Measurements from ENCODE around the gene PLEKHH3. TPM values are rescaled to one million over a fixed set of nuclear protein-coding genes. Genes with fewer than 3 reads are reported as not detected.
A peak's percentile ranks its signal among the peaks of the same experiment; 100 is the strongest.

The PLEKHH3 gene
- total RNA-seq, 1 experiment from 2014 or later: 32.2 TPM

- Histone ChIP-seq H3K27me3 (ENCODE audit: control insufficient read depth, insufficient read depth, low read length) (no peaks in the 10 kb centered on the region), H3K36me3 (ENCODE audit: control insufficient read depth, insufficient read depth, low read length) (no peaks in the 10 kb centered on the region), H3K4me1 (ENCODE audit: control insufficient read depth, insufficient read depth, low read length) (no peaks in the 10 kb centered on the region), H3K4me3 (ENCODE audit: low read depth in 2 of 2, low read length in 2 of 2) (no peak overlapping the region), H3K9me3 (ENCODE audit: control insufficient read depth, insufficient read depth, low read depth, low read length) (no peaks in the 10 kb centered on the region), H3K27ac (ENCODE audit: low read length) (no peak overlapping the region)
- ATAC-seq (no peak), DNase-seq (ENCODE audit: low read depth, low spot score) (no peak)
- no TSS peak for BruUV-seq (replicated peaks)
- intact Hi-C loops (cut with micrococcal nuclease; ENCODE audit: unreplicated experiment): no loop called here
- ChIA-PET POLR2A (no interaction called here), CTCF (no interaction called here)
- in situ Hi-C loops (cut with HindIII; ENCODE audit: low pct_unique_long_range_greater_than_20kb, low sequenced_read_pairs): no loop called here
- no peak for TF ChIP-seq POLR2AphosphoS5 (IDR thresholded peaks at IDR 0.05; ENCODE audit: low read depth, low read length)
- no peak for TF ChIP-seq REST (IDR thresholded peaks at IDR 0.05; ENCODE audit: insufficient read depth in 1 of 2, low read depth in 2 of 2, low read length in 1 of 2)
Observed at GRCh38 chr17:42694524-42694923, 17.7 kb upstream of the PLEKHH3 start.

GRCh38 chr17:42692489-42692888 lies 15.7 kb upstream of the PLEKHH3 start:
- POLR2A ChIA-PET: no interaction called here
- no peaks in the 10 kb centered on the region for H3K36me3 ChIP-seq (ENCODE audit: control insufficient read depth, insufficient read depth, low read length)
- no peak overlapping the region for H3K27ac ChIP-seq (ENCODE audit: low read length)
- CTCF ChIA-PET: no interaction called here
- intact Hi-C loops (cut with micrococcal nuclease; ENCODE audit: unreplicated experiment): no loop called here
- TSS peak; percentile 74 for BruUV-seq (replicated peaks)
- no peak overlapping the region for H3K4me3 ChIP-seq (ENCODE audit: low read depth in 2 of 2, low read length in 2 of 2)
- DNase-seq (ENCODE audit: low read depth, low spot score) (no peak), ATAC-seq (no peak; the same call in 1 of the 2 replicates)
- no peaks in the 10 kb centered on the region for H3K4me1 ChIP-seq (ENCODE audit: control insufficient read depth, insufficient read depth, low read length)
- no peak for TF ChIP-seq CTCF (IDR thresholded peaks at IDR 0.05)
- no peak for TF ChIP-seq REST (IDR thresholded peaks at IDR 0.05; ENCODE audit: insufficient read depth in 1 of 2, low read depth in 2 of 2, low read length in 1 of 2)
- TF ChIP-seq POLR2AphosphoS5 (IDR thresholded peaks at IDR 0.05; ENCODE audit: low read depth, low read length): no peak
- TF ChIP-seq SIN3A (IDR thresholded peaks at IDR 0.05; ENCODE audit: borderline replicate concordance, insufficient read depth, low read depth, low read length): no peak
- TF ChIP-seq TCF7L2 (IDR thresholded peaks at IDR 0.05; ENCODE audit: low read depth, low read length): no peak
- in situ Hi-C loops (cut with HindIII; ENCODE audit: low pct_unique_long_range_greater_than_20kb, low sequenced_read_pairs): no loop called here
- H3K9me3 ChIP-seq (ENCODE audit: control insufficient read depth, insufficient read depth, low read depth, low read length): no peaks in the 10 kb centered on the region
- H3K27me3 ChIP-seq (ENCODE audit: control insufficient read depth, insufficient read depth, low read length): no peaks in the 10 kb centered on the region
